ENCODE measurements around the gene RPIA. TPM values are rescaled to one million over a fixed set of nuclear protein-coding genes. Genes with fewer than 3 reads are reported as not detected.

The RPIA gene
- total and polyA plus RNA-seq, 2 of the 13 experiments (the other 11 are each of a cell fraction or from before 2014, with no cell fraction given) = 13.3 to 23.9 TPM

- DNase-seq (ENCODE audit: low spot score) = no peak
- intact Hi-C loops (cut with micrococcal nuclease; ENCODE audit: unreplicated experiment) (no loop called here), in situ Hi-C loops (cut with HindIII; ENCODE audit: extremely low pct_ligation_motif_present, low pct_unique_long_range_greater_than_20kb) (no loop called here)
- POLR2A ChIA-PET = interaction anchor here (1.0 to 1.5 kb wide), 3 partner anchors 14 to 20 kb away, joined by 3 read pairs; partner anchors contain the start of gene RPIA
- CTCF ChIA-PET (ENCODE audit: low intra/inter-chr PET ratio, low total read pairs) = no interaction called here
- ATAC-seq = no peak
- 97% methylated on average over 1 of the region's 1 CpG for WGBS (ENCODE audit: low lambda C conversion rate)
- no peak for TF ChIP-seq MAFF (IDR thresholded peaks at IDR 0.05; ENCODE audit: low read depth, low read length)
- no peak for TF ChIP-seq HNRNPL (IDR thresholded peaks at IDR 0.05; ENCODE audit: low read depth, low read length)
- TF ChIP-seq ZBTB14 (CRISPR knock-in tag; IDR thresholded peaks at IDR 0.05) = no peak
- TF ChIP-seq REPIN1 (CRISPR knock-in tag; IDR thresholded peaks at IDR 0.05; ENCODE audit: borderline replicate concordance, low read depth) = no peak
- TF ChIP-seq ERF (CRISPR knock-in tag; IDR thresholded peaks at IDR 0.05) = no peak
- TF ChIP-seq MTA3 (CRISPR knock-in tag; IDR thresholded peaks at IDR 0.05) = no peak
- TF ChIP-seq CBX1 (IDR thresholded peaks at IDR 0.05; ENCODE audit: low read depth) = no peak
- no peak for TF ChIP-seq ZNF260 (CRISPR knock-in tag; IDR thresholded peaks at IDR 0.05; ENCODE audit: borderline replicate concordance, low read depth)
- TF ChIP-seq ELF4 (CRISPR knock-in tag; IDR thresholded peaks at IDR 0.05; ENCODE audit: borderline replicate concordance) = no peak
- no peak for TF ChIP-seq KDM4B (CRISPR knock-in tag; IDR thresholded peaks at IDR 0.05)
- no peak for TF ChIP-seq ZBTB2 (CRISPR knock-in tag; IDR thresholded peaks at IDR 0.05; ENCODE audit: low read depth)
- no peak for TF ChIP-seq RARG (CRISPR knock-in tag; IDR thresholded peaks at IDR 0.05; ENCODE audit: low read depth)
- TF ChIP-seq CERS6 (CRISPR knock-in tag; IDR thresholded peaks at IDR 0.05) = no peak
- no peak overlapping the region for H3K9ac ChIP-seq (ENCODE audit: insufficient read depth, low read depth, low read length)
- no peak overlapping the region for H3K4me2 ChIP-seq (ENCODE audit: low read depth, low read length)
- H2AFZ ChIP-seq (ENCODE audit: low read length) = no peak overlapping the region
- no peak overlapping the region for H3K27ac ChIP-seq (ENCODE audit: extremely low read length, insufficient read depth, low read length)
- H3K4me1 ChIP-seq (ENCODE audit: insufficient read depth, low read length) = peaks cover 32% of the 10 kb centered on the region
- H4K20me1 ChIP-seq (ENCODE audit: insufficient read depth, low read length) = no peaks in the 10 kb centered on the region
- BruUV-seq (replicated peaks) = no TSS peak
- no peaks in the 10 kb centered on the region for H3K9me3 ChIP-seq (ENCODE audit: low read length)
- H3K27me3 ChIP-seq (ENCODE audit: control insufficient read depth in 1 of 2, insufficient read depth in 2 of 2, low read length in 2 of 2) = no peaks in the 10 kb centered on the region
- H3K79me2 ChIP-seq (ENCODE audit: insufficient read depth, low read length) = peaks cover 8% of the 10 kb centered on the region
- no peak overlapping the region for H3K4me3 ChIP-seq (replicated peaks in 1 of 3; ENCODE audit: insufficient read depth in 1 of 3, low read depth in 2 of 3, low read length in 3 of 3)
- peaks cover 2 to 5% of the 10 kb centered on the region in 2 experiments; a peak in 1 of 5 replicates for H3K36me3 ChIP-seq (replicated peaks in 1 of 2; ENCODE audit: control insufficient read depth in 1 of 2, insufficient read depth in 2 of 2, low read length in 2 of 2)
- no peak for FAIRE-seq
Observed at GRCh38 chr2:88711289-88711688, 19.8 kb downstream of the RPIA start.

All from HepG2 (cell line).